Osteoblast (primary cell): Measurements from ENCODE around the gene DPH6. TPM values are rescaled to one million over a fixed set of nuclear protein-coding genes. Genes with fewer than 3 reads are reported as not detected.

ENCODE experiments used
- DNase-seq: peaks from one replicate; pipeline ENCODE4 v3.0.0; 2011; ENCODE audit warnings: low spot score, mixed read lengths; ENCODE audit not compliant: insufficient read length; ENCODE audit errors: missing footprints
- H2AFZ ChIP-seq: 2 replicates; pipeline ENCODE4 v1.6.0; 2011; ENCODE audit warnings: mild to moderate bottlenecking, low read length
- H3K27ac ChIP-seq: 2 replicates; pipeline ENCODE4 v1.5.1; 2011; ENCODE audit warnings: mild to moderate bottlenecking, low read depth, low read length, moderate library complexity
- H3K27me3 ChIP-seq: 2 replicates; pipeline ENCODE4 v1.6.0; 2012; ENCODE audit warnings: mild to moderate bottlenecking, control low read depth, inconsistent platforms, low read length, moderate library complexity; ENCODE audit not compliant: insufficient read depth
- H3K36me3 ChIP-seq: 2 replicates; pipeline ENCODE4 v1.5.1; 2011; ENCODE audit warnings: mild to moderate bottlenecking, low read length, control low read depth, moderate library complexity; ENCODE audit not compliant: insufficient read depth
- H3K4me1 ChIP-seq: 2 replicates; pipeline ENCODE4 v1.5.1; 2011; ENCODE audit warnings: mild to moderate bottlenecking, low read length, control low read depth, moderate library complexity; ENCODE audit not compliant: insufficient read depth
- H3K4me2 ChIP-seq: 2 replicates; pipeline ENCODE4 v1.6.0; 2011; ENCODE audit warnings: mild to moderate bottlenecking, low read length; ENCODE audit not compliant: insufficient read depth
- H3K4me3 ChIP-seq: fragments of 200-600 bp; sonication (generic); 3 replicates; pipeline ENCODE4 v1.5.1; 2012; ENCODE audit warnings: mild to moderate bottlenecking, low read length, inconsistent platforms; ENCODE audit not compliant: insufficient read depth
- H3K79me2 ChIP-seq: 2 replicates; pipeline ENCODE4 v1.6.0; 2012; ENCODE audit warnings: mild to moderate bottlenecking, low read length, control low read depth, inconsistent platforms; ENCODE audit not compliant: insufficient read depth
- H3K9me3 ChIP-seq: 2 replicates; pipeline ENCODE4 v1.5.1; 2011; ENCODE audit warnings: low read depth, low read length, control low read depth
- H4K20me1 ChIP-seq: 2 replicates; pipeline ENCODE4 v1.6.0; 2012; ENCODE audit warnings: mild to moderate bottlenecking, low read length, control low read depth; ENCODE audit not compliant: insufficient read depth
- CTCF ChIP-seq: IDR thresholded peaks from 2 replicates; pipeline ENCODE4 v1.5.1; 2011; ENCODE audit warnings: mild to moderate bottlenecking, low read depth, low read length, moderate library complexity; ENCODE audit errors: extremely low read depth
- total RNA-seq: library from RNA; depleted of rRNA; stranded (reverse); fragments of >200 nt; gene quantifications from 2 replicates; pipeline ENCODE4 v1.2.3, GENCODE V29; 2012

DPH6 gene
- total RNA-seq, 1 donor, result 20.6 TPM

GRCh38 chr15:35550957-35551356, 5.0 kb upstream of the DPH6 start:
- Histone ChIP-seq H3K27ac (no peak overlapping the region), H2AFZ (no peak overlapping the region), H3K36me3 (no peaks in the 10 kb centered on the region), H3K4me3 (no peak overlapping the region), H3K27me3 (no peaks in the 10 kb centered on the region), H3K79me2 (no peaks in the 10 kb centered on the region), H3K4me2 (no peak overlapping the region), H3K9me3 (no peaks in the 10 kb centered on the region), H4K20me1 (no peaks in the 10 kb centered on the region), H3K4me1 (peaks cover 9% of the 10 kb centered on the region)
- DNase-seq, result no peak
- TF ChIP-seq CTCF, result no peak

GRCh38 chr15:35549567-35549966, 3.6 kb upstream of the DPH6 start:
- DNase-seq, result no peak
- no peaks in the 10 kb centered on the region for H3K79me2 ChIP-seq
- H2AFZ ChIP-seq, result no peak overlapping the region
- no peaks in the 10 kb centered on the region for H3K36me3 ChIP-seq
- H3K27ac ChIP-seq, result no peak overlapping the region
- H3K4me1 ChIP-seq, result peaks cover 19% of the 10 kb centered on the region
- no peaks in the 10 kb centered on the region for H3K27me3 ChIP-seq
- no peak overlapping the region for H3K4me2 ChIP-seq
- H3K4me3 ChIP-seq, result no peak overlapping the region
- H4K20me1 ChIP-seq, result no peaks in the 10 kb centered on the region
- TF ChIP-seq CTCF, result no peak
- H3K9me3 ChIP-seq, result no peaks in the 10 kb centered on the region

DNA sequence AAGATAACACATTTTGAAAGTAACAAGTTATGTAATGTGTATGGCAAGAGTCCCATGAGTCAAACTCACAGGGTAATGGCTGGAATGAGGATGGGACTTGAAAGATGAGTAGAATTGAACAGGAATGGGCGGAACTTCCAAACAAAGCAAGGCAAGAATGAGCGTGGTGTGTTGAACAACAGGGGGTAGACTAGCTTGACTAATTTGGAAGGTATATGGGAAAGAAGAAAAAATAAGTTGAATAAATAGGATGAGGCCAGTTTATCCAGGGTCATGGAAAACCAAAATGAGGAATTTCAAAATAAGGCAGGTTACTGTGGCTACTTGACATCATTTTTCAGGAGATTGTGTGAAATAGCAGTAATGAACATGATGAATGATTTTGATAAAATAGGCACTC, 2.5 kb upstream of the DPH6 start:
- H3K27ac ChIP-seq, result no peak overlapping the region
- H3K36me3 ChIP-seq, result no peaks in the 10 kb centered on the region
- H3K27me3 ChIP-seq, result no peaks in the 10 kb centered on the region
- H3K4me1 ChIP-seq, result peaks cover 19% of the 10 kb centered on the region
- no peak overlapping the region for H2AFZ ChIP-seq
- peaks cover 5% of the 10 kb centered on the region for H3K79me2 ChIP-seq
- TF ChIP-seq CTCF, result no peak
- H3K9me3 ChIP-seq, result no peaks in the 10 kb centered on the region
- H3K4me3 ChIP-seq, result no peak overlapping the region
- H4K20me1 ChIP-seq, result no peaks in the 10 kb centered on the region
- no peak overlapping the region for H3K4me2 ChIP-seq
- no peak for DNase-seq

GRCh38 chr15:35547775-35548364, 1.9 kb upstream of the DPH6 start:
- Histone ChIP-seq H3K79me2 (peaks cover 7% of the 10 kb centered on the region), H3K4me3 (no peak overlapping the region), H4K20me1 (no peaks in the 10 kb centered on the region), H2AFZ (no peak overlapping the region), H3K9me3 (no peaks in the 10 kb centered on the region), H3K27me3 (no peaks in the 10 kb centered on the region), H3K4me1 (peaks cover 19% of the 10 kb centered on the region), H3K36me3 (no peaks in the 10 kb centered on the region), H3K4me2 (no peak overlapping the region), H3K27ac (no peak overlapping the region)
- TF ChIP-seq CTCF, result no peak
- no peak for DNase-seq
